HG03460 (cell line): ENCODE data around the gene COMTD1.

Source experiments
- ATAC-seq: cut with Tn5 transposase; IDR thresholded peaks from one replicate; pipeline ENCODE4 v1.9.1; 2021; ENCODE audit not compliant: unreplicated experiment

The COMTD1 gene

DNA sequence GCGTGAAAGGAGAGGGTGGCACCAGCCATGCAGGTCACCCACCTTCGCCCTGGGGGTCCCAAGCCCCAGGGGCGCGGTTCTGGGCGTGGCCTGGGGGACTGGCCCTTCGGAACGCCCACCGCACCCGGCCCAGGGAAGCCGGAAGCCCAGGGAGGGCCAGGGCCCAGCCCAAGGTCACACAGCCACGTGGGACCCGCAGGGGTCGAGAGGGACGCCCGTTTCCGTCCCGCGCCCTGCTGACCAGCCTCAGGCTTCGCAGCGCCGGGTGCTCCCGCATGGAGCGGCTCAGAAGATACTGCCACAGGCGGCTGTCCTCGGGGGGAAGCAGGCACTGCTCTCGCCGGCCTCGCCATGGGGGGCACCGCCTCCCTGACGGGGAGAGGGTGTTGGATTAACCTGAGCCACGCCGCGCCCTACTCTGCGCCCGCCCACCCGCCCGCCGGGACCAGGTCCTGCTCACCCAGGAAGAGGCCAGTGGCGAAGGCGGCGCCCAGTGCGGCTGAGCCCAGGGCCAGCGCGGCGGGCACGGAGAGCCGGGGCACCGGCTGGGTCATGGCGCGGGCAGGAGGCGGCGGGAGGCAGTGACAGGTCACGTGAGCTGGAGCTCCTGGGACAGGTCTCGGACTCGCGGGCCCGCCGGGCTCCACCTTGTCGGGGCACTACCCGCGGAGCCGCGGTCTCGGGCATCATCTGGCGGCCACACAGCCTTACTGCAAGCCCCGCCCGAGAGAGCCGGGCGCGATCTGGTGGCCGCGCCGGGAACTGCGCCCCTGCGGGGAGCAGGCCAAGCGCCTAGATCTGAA, at the start of gene COMTD1:
Gene COMTD1 (minus strand): TSS at position 583 of the 803 bp plus-strand sequence. CDS start 29 bp downstream, at position 554.
- ATAC-seq, result peak; percentile 69

GRCh38 chr10:75283671-75284470, 48.1 kb upstream of the COMTD1 start:
- ATAC-seq, result no peak

DNA sequence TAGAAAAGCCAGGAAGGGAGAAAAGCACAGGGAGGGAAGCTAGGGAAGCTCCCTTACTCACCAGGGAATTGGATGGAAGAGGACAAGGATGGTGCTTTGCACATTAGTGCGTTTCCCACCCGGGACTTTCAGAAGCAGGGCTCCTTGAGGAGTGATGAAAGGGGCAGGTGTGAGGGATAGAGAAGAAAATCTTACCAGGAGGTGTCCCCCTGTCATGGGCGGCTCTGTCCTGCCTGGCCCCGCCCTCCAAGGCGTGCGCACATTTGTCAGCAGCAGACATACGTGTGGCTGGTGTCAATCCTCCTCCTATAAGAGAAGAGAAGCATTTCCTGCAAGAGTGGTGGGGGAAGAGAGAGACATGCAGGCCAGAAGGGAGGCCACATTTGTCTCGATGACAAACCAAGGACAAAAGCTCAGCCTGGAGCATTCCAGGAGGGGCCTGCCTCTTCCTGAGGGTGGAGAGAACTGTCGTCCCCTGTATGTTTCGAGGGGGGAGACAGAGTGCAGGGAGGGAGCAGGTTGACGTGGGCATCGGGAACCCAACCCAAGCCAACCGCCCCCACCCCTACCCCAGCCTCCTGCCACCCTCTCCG, 47.4 kb upstream of the COMTD1 start:
- ATAC-seq, result no peak

DNA sequence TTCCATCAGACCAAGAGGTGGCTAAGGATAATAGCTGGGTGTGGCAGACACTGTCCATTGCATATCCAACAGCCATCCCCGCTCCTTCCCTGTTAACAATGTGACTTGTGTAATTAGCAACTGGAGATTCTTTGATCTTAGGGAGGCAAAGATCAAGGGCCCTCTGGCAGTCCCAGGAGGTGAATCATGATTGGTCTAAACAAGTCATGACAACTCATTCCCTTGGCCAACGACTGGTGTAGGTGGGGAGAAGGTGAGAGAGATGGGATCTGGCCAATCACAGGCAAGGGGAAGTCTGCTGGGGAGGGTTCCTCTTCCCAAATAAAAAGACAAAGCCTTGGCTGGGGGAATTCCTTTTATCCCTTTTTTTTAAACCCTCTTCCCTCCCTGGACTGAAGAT, 46.2 kb upstream of the COMTD1 start:
- ATAC-seq, result no peak

GRCh38 chr10:75280236-75280635, 44.5 kb upstream of the COMTD1 start:
- no peak for ATAC-seq

GRCh38 chr10:75276069-75276872, 40.5 kb upstream of the COMTD1 start:
- no peak for ATAC-seq

DNA sequence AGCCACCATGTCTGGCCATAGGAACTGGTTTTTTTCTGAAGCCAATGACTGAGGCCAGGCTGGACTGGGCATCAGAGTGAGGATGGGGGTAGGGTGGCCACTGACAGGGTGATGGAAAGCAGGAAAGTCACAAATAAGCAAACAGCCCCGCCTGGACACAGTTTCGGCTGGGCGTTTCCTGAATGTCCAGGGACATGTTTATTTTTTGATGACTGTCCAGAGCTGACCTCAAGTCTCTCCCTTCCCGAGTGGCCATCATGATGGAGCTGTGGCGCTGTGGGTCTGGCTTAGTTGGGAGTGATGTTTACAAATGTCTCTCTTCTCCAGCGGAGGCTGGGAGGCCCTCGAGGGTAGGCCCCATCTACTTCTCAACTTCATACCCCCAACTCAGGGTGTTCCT, 37.1 kb upstream of the COMTD1 start:
- ATAC-seq, result no peak

DNA sequence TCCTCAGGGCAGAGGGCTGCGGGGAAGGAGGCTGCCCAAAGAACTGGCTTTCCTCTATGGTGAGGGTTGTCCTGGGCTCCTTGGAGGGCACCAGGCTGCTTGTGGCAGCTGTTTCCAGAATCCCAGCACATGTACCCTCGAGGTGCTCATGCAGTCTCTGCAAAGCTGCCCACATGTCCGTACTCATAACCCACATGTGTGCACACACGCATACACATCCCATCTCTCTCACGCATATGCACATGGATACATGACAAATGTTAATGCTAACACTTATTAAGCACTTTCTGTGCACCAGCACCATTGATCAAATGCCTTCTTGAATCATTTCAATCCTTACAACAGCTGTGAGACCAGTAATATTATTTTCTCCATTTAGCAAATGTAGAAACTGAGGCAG, 36.3 kb upstream of the COMTD1 start:
- no peak for ATAC-seq

GRCh38 chr10:75269605-75270004, 33.8 kb upstream of the COMTD1 start:
- no peak for ATAC-seq

- ATAC-seq, result no peak
Measured at GRCh38 chr10:75266945-75267344, 31.2 kb upstream of the COMTD1 start.

DNA sequence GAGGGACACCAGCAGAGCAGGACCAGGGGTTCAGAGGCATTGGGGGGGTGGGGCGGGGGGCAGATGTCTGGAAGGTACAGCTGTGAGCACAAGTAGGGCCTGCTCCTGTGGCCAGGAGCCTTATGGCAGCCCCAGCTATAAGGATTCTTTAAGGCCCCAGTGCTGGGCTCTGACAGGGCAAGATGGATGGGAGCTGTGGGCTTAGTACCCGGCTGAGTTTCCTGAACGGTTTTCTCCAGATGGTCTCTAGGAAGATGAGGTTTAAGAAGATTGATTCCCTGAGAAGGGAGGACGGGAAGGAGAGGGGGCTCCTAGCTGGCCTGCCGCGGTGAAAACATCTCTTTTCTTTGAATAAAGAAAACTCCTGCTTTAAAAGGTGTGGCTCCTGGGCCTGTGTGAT, 30.1 kb upstream of the COMTD1 start:
- no peak for ATAC-seq

DNA sequence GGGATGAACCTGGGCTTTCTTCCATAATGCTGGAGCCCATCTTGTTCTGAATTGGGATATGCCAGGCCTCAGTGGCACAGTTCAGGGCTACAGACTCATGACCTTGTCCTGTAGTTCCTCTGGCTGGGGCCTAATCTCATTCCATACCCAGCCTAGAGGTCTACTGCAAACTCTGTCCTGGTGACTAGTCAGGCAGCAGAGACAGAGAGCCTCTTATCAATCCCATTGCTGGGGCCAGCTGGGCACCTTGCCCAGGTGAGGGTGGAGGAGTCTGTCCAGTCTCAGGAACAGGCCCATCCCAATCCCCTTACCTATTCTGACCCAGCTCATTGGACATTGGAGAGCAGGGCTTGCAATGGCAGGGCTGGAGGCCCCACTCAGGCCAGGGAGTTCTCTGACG, 28.0 kb upstream of the COMTD1 start:
- ATAC-seq, result no peak

GRCh38 chr10:75261813-75262705, 26.3 kb upstream of the COMTD1 start:
- ATAC-seq, result no peak

DNA sequence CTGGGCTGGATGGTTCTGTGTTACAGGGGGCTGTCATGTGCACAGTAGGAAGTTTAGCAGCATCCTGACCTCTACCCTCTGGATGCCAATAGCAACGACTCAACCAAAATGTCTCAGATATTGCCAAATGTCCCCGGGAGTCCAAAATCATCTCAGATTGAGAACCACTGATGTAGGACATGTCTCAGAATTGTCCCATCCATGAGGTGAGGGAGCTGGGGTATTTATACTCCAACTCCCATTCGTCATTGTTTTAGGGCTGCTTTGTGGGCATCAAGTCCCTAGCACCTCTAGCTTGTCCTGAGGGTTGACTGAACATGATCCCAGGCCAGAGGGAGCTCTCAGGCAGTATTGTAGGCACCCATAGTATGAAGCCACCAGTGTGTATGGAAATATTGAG, 25.2 kb upstream of the COMTD1 start:
- ATAC-seq, result no peak

DNA sequence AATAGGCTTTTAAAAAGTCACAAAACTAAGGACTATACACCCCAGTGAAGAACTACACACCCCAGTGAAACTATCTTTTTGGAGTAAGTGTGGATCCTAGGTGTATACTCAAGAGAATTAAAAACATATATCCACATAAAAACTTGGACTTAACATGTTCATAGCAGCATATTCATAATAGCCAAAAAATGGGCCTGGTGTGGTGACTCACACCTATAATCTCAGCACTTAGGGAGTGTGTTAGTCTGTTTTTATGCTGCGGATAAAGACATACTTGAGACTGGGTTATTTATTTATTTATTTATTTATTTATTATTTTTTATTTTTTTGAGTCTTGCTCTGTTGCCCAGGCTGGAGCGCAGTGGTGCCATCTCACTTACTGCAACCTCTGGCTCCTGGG, 19.0 kb upstream of the COMTD1 start:
- no peak for ATAC-seq

GRCh38 chr10:75253281-75254220, 17.8 kb upstream of the COMTD1 start:
- no peak for ATAC-seq

DNA sequence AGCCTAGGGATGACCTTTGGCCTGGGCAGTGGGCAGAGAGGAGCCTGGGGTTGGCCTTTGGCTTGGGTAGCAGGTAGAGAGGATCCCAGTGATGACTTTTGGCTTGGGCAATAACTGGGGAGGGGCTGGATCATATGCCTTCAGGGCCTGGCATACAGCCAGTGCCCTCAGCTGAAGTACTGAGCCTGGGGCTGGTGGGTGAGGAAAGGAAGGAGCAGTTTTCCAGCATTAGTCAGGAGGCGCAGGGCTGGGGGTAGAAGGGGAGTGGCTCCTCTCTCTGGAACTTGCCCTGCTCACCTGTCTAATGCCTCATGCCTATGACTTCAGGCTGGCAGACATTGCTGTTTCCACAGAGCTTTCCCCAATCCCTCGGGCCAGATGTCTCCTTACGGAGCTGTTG, 15.2 kb upstream of the COMTD1 start:
- no peak for ATAC-seq

- ATAC-seq, result no peak
Measured at GRCh38 chr10:75247797-75248196, 12.0 kb upstream of the COMTD1 start.

GRCh38 chr10:75246506-75246905, 10.7 kb upstream of the COMTD1 start:
- ATAC-seq, result no peak
